H1 (cell line): ENCODE results near the gene PDLIM3. TPM values are rescaled to one million over a fixed set of nuclear protein-coding genes. Genes with fewer than 3 reads are reported as not detected.

Experiments
- CTCF ChIA-PET: fragments of 300-600 bp; sonication (Branson Sonifier 250); formaldehyde crosslinking; loops from one replicate; lab custom pipeline; 2021; ENCODE audit not compliant: partially characterized antibody; lab: Charles Lee
- POLR2A ChIA-PET: fragments of 300-600 bp; sonication (Branson Sonifier 250); formaldehyde crosslinking; loops from one replicate; lab custom pipeline; 2021; ENCODE audit warnings: inconsistent platforms; ENCODE audit not compliant: partially characterized antibody; lab: Charles Lee
- DNase-seq, 2 experiments: peaks; one replicate each; pipeline versions ENCODE4 v3.0.0 to v3.0.0-alpha.2; 2010 to 2022; ENCODE audit warnings: low spot score in 2 of 2, low read depth in 1 of 2, mixed read lengths in 1 of 2
- FAIRE-seq: peaks from 2 replicates; lab custom pipeline; 2011; peaks lifted over from hg19 to GRCh38; lab: Jason Lieb, UNC
- H2AFZ ChIP-seq: 2 replicates; pipeline ENCODE4 v1.8.1; 2012; ENCODE audit warnings: low read length, inconsistent platforms
- H2AK5ac ChIP-seq: 2 replicates; pipeline ENCODE4 v1.6.1; 2013; ENCODE audit warnings: low read depth, low read length
- H2BK120ac ChIP-seq: replicated peaks from 2 replicates; pipeline ENCODE3; 2013; ENCODE audit warnings: low read depth, low read length, inconsistent platforms
- H2BK12ac ChIP-seq: 2 replicates; pipeline ENCODE4 v1.6.1; 2013; ENCODE audit warnings: low read depth, low read length
- H2BK15ac ChIP-seq: 2 replicates; pipeline ENCODE4 v1.6.1; 2013; ENCODE audit warnings: low read length
- H2BK20ac ChIP-seq: 2 replicates; pipeline ENCODE4 v1.6.1; 2013; ENCODE audit warnings: low read length
- H2BK5ac ChIP-seq: 2 replicates; pipeline ENCODE4 v1.6.1; 2013; ENCODE audit warnings: low read depth, low read length
- H3K14ac ChIP-seq: 2 replicates; pipeline ENCODE4 v1.6.1; 2013; ENCODE audit warnings: inconsistent platforms; ENCODE audit not compliant: insufficient read length
- H3K18ac ChIP-seq: 2 replicates; pipeline ENCODE4 v1.6.1; 2013; ENCODE audit warnings: low read length; ENCODE audit errors: extremely low read depth
- H3K23ac ChIP-seq: 2 replicates; pipeline ENCODE4 v1.6.1; 2013; ENCODE audit warnings: inconsistent platforms; ENCODE audit not compliant: insufficient read length
- H3K23me2 ChIP-seq: 2 replicates; pipeline ENCODE4 v1.6.1; 2013; ENCODE audit warnings: low read depth, low read length
- H3K27ac ChIP-seq: 2 replicates; pipeline ENCODE4 v1.6.1; 2011; ENCODE audit warnings: low read depth, low read length, inconsistent platforms
- H3K27me3 ChIP-seq, 4 experiments: replicated peaks in 1 of 4; 1 replicate in 1 of 4; 2 replicates in 3 of 4; pipeline versions ENCODE4 v1.6.1 to v1.8.1; 2011 to 2013; ENCODE audit warnings: low read length in 3 of 4, mild to moderate bottlenecking in 3 of 4, inconsistent platforms in 2 of 4, mixed read lengths in 2 of 4, moderate library complexity in 1 of 4; ENCODE audit not compliant: control insufficient read depth in 3 of 4, insufficient read depth in 3 of 4; ENCODE audit errors: extremely low read depth in 1 of 4
- H3K36me3 ChIP-seq, 4 experiments: 2 replicates each; pipeline versions ENCODE4 v1.6.1 to v1.8.1; 2011 to 2013; ENCODE audit warnings: mild to moderate bottlenecking in 4 of 4, low read length in 3 of 4, moderate library complexity in 2 of 4, control low read depth in 1 of 4, inconsistent platforms in 1 of 4; ENCODE audit not compliant: insufficient read depth in 4 of 4, control insufficient read depth in 2 of 4
- H3K4ac ChIP-seq: replicated peaks from 2 replicates; pipeline ENCODE3; 2013; ENCODE audit warnings: low read length, low read depth, mixed read lengths, inconsistent platforms; ENCODE audit not compliant: insufficient read length
- H3K4me1 ChIP-seq, 4 experiments: replicated peaks in 1 of 4; 1 replicate in 1 of 4; 2 replicates in 3 of 4; pipeline versions ENCODE4 v1.6.1 to v1.8.1; 2011 to 2013; ENCODE audit warnings: low read length in 3 of 4, inconsistent platforms in 2 of 4, mixed read lengths in 1 of 4; ENCODE audit not compliant: insufficient read depth in 4 of 4, control insufficient read depth in 3 of 4
- H3K4me2 ChIP-seq, 2 experiments: 2 replicates each; pipeline versions ENCODE4 v1.6.1 to v1.8.1; 2011 to 2013; ENCODE audit warnings: low read depth in 2 of 2, low read length in 2 of 2, control low read depth in 1 of 2, inconsistent platforms in 1 of 2, mild to moderate bottlenecking in 1 of 2; ENCODE audit not compliant: insufficient read depth in 1 of 2
- H3K4me3 ChIP-seq, 4 experiments: fragments of 200-600, 300-600 bp in 1 of 4; sonication (generic), shearing (Covaris generic), sonication (Bioruptor Twin) in 1 of 4; 2 replicates each; pipeline versions ENCODE4 v1.5.1 to v1.8.1; 2011 to 2016; ENCODE audit warnings: low read length in 4 of 4, low read depth in 3 of 4, control low read depth in 2 of 4, inconsistent platforms in 2 of 4, mild to moderate bottlenecking in 2 of 4, mixed read lengths in 1 of 4, moderate library complexity in 1 of 4; ENCODE audit not compliant: insufficient read depth in 2 of 4; ENCODE audit errors: extremely low read depth in 1 of 4
- H3K56ac ChIP-seq: replicated peaks from 2 replicates; pipeline ENCODE3; 2013; ENCODE audit warnings: low read depth, mild to moderate bottlenecking, mixed read lengths, low read length, inconsistent platforms; ENCODE audit not compliant: insufficient read length
- H3K79me1 ChIP-seq: 2 replicates; pipeline ENCODE4 v1.6.1; 2013; ENCODE audit warnings: low read depth, low read length, control low read depth
- H3K79me2 ChIP-seq, 2 experiments: 2 replicates each; pipeline versions ENCODE4 v1.6.1 to v1.8.1; 2012 to 2013; ENCODE audit warnings: low read length in 2 of 2, mild to moderate bottlenecking in 2 of 2, inconsistent platforms in 1 of 2; ENCODE audit not compliant: insufficient read depth in 2 of 2, control insufficient read depth in 1 of 2
- H3K9ac ChIP-seq, 4 experiments: replicated peaks in 1 of 4; 1 replicate in 1 of 4; 2 replicates in 3 of 4; pipeline versions ENCODE4 v1.6.1 to v1.8.1; 2011 to 2013; ENCODE audit warnings: low read depth in 3 of 4, low read length in 3 of 4, control low read depth in 2 of 4, mild to moderate bottlenecking in 2 of 4, moderate library complexity in 2 of 4, inconsistent platforms in 1 of 4; ENCODE audit errors: extremely low read depth in 1 of 4
- H3K9me3 ChIP-seq, 2 experiments: 2 replicates each; pipeline versions ENCODE4 v1.6.1 to v1.8.1; 2012 to 2013; ENCODE audit warnings: mild to moderate bottlenecking in 2 of 2, moderate library complexity in 2 of 2, control low read depth in 1 of 2, inconsistent platforms in 1 of 2, low read depth in 1 of 2, low read length in 1 of 2, mixed read lengths in 1 of 2; ENCODE audit not compliant: insufficient read depth in 2 of 2
- H4K20me1 ChIP-seq, 2 experiments: replicated peaks in 1 of 2; 2 replicates each; pipeline versions ENCODE3 to v1.8.1; 2011 to 2013; ENCODE audit warnings: inconsistent platforms in 2 of 2, low read length in 2 of 2, mild to moderate bottlenecking in 1 of 2; ENCODE audit not compliant: insufficient read depth in 2 of 2, control insufficient read depth in 1 of 2
- H4K5ac ChIP-seq: 2 replicates; pipeline ENCODE4 v1.6.1; 2013; ENCODE audit warnings: low read length, low read depth, mixed read lengths, inconsistent platforms; ENCODE audit not compliant: insufficient read length
- H4K8ac ChIP-seq: 2 replicates; pipeline ENCODE4 v1.8.0; 2013; ENCODE audit warnings: mild to moderate bottlenecking, moderate library complexity, low read length, inconsistent platforms; ENCODE audit not compliant: insufficient read depth; ENCODE audit errors: extremely low read depth
- H4K91ac ChIP-seq: replicated peaks from 2 replicates; pipeline ENCODE3; 2013; ENCODE audit warnings: low read length, mixed read lengths, inconsistent platforms; ENCODE audit not compliant: insufficient read length
- CREB1 ChIP-seq: IDR thresholded peaks from 2 replicates; pipeline ENCODE4 v1.6.1; 2012; ENCODE audit warnings: inconsistent platforms
- HDAC2 ChIP-seq, 2 experiments: fragments of 300-600 bp in 1 of 2; sonication (generic) in 1 of 2; IDR thresholded peaks; 2 replicates each; pipeline ENCODE4 v1.6.1; 2011 to 2012; ENCODE audit warnings: low read depth in 2 of 2, low read length in 2 of 2, mild to moderate bottlenecking in 2 of 2, moderate library complexity in 2 of 2, borderline replicate concordance in 1 of 2, inconsistent platforms in 1 of 2
- KDM4A ChIP-seq: IDR thresholded peaks from one replicate; pipeline ENCODE4 v1.7.1; 2012; ENCODE audit warnings: low read depth, mild to moderate bottlenecking, moderate library complexity, low read length, inconsistent platforms; ENCODE audit not compliant: severe bottlenecking
- MAFK ChIP-seq: IDR thresholded peaks from 2 replicates; pipeline ENCODE4 v1.6.1; 2012; ENCODE audit warnings: low read depth, mild to moderate bottlenecking, improper control_type of control experiment, low read length
- SIN3A ChIP-seq, 2 experiments: IDR thresholded peaks in 1 of 2; conservative IDR thresholded peaks in 1 of 2; 2 replicates each; pipeline ENCODE4 v1.6.1; 2011 to 2012; ENCODE audit warnings: low read length in 2 of 2, improper control_type of control experiment in 1 of 2, low read depth in 1 of 2, mild to moderate bottlenecking in 1 of 2
- TCF12 ChIP-seq: IDR thresholded peaks from 2 replicates; pipeline ENCODE4 v1.6.1; 2011; ENCODE audit warnings: low read depth, mild to moderate bottlenecking, low read length
- USF2 ChIP-seq: IDR thresholded peaks from 2 replicates; pipeline ENCODE4 v1.6.1; 2011; ENCODE audit warnings: low read length, improper control_type of control experiment
- WGBS, 2 experiments: shearing (Covaris generic) in 1 of 2; methylation state at CpG; one replicate each; pipeline versions ENCODE4 v1.1.6 to v1.1.7; 2013 to 2015; ENCODE audit warnings: low lambda C conversion rate in 2 of 2, mixed read lengths in 2 of 2, inconsistent platforms in 1 of 2, low coverage in 1 of 2, missing lambda C conversion rate in 1 of 2; ENCODE audit not compliant: insufficient replicate concordance in 2 of 2, insufficient coverage in 1 of 2, insufficient read length in 1 of 2; ENCODE audit errors: extremely low coverage in 1 of 2, missing lambda C conversion rate in 1 of 2; 5-methylcytosine and 5-hydroxymethylcytosine counted together
- polyA plus RNA-seq, 7 experiments: library from polyadenylated mRNA; depleted of rRNA in 3 of 7; stranded (reverse) in 5 of 7; unstranded in 2 of 7; fragments of >200 nt in 5 of 7; fragments of 200-250 nt in 2 of 7; gene quantifications; 1 replicate in 5 of 7; 2 replicates in 1 of 7; 4 replicates in 1 of 7; pipeline versions ENCODE4 v1.2.1 to v1.2.3, GENCODE V29; 2011 to 2013; ENCODE audit warnings: missing spikeins in 2 of 7, mixed read lengths in 2 of 7
- total RNA-seq: library from RNA; stranded (reverse); fragmentation: NEBNext Ultra II Directional; extraction: Animal tissue kit (Norgen Biotek cat#: 25700); gene quantifications from 2 replicates; pipeline ENCODE4 v1.2.1, GENCODE V29; 2021

PDLIM3 gene
- total and polyA plus RNA-seq, 2 of the 8 experiments (the other 6 are each of a cell fraction or from before 2014, with no cell fraction given): 7.6 to 8.1 TPM

GRCh38 chr4:185529413-185529812 lies 5.9 kb downstream of the PDLIM3 start:
- H2AFZ ChIP-seq: no peak overlapping the region
- 89% methylated on average over 8 of the region's 8 CpGs; no CpG with 5 or more reads in 1 of the 2 experiments for WGBS, 2 experiments
- no peak for TF ChIP-seq SIN3A (conservative IDR thresholded peaks at IDR 0.05 in 1 of 2, IDR thresholded peaks at IDR 0.05 in 1 of 2; ENCODE audit: low read depth in 1 of 2, low read length in 2 of 2)
- TF ChIP-seq TCF12: no peak
- no peak for TF ChIP-seq KDM4A
- TF ChIP-seq MAFK: no peak
- TF ChIP-seq HDAC2 (IDR thresholded peaks at IDR 0.05; ENCODE audit: borderline replicate concordance in 1 of 2, low read depth in 2 of 2, low read length in 2 of 2): no peak
- TF ChIP-seq USF2: no peak
- TF ChIP-seq CREB1: no peak
- TF ChIP-seq, all 59 proteins: peak for 0
- Histone ChIP-seq H2BK120ac (no peak overlapping the region), H2BK15ac (no peak overlapping the region), H4K20me1 (no peaks in the 10 kb centered on the region), H3K27ac (no peak overlapping the region), H2AK5ac (no peak overlapping the region), H2BK5ac (no peak overlapping the region), H4K8ac (no peak overlapping the region), H3K27me3 (peaks cover 0 to 5% (median 0%) of the 10 kb centered on the region in 4 experiments; a peak in 2 of 7 replicates), H2BK12ac (no peak overlapping the region), H4K5ac (no peak overlapping the region), H3K23ac (no peak overlapping the region), H3K4ac (no peak overlapping the region), H3K9ac (no peak overlapping the region), H3K79me1 (no peaks in the 10 kb centered on the region), H3K14ac (no peak overlapping the region), H3K36me3 (no peaks in the 10 kb centered on the region), H3K23me2 (no peaks in the 10 kb centered on the region), H3K56ac (no peak overlapping the region), H2BK20ac (no peak overlapping the region), H4K91ac (no peak overlapping the region), H3K4me3 (no peak overlapping the region), H3K9me3 (no peaks in the 10 kb centered on the region), H3K4me2 (no peak overlapping the region), H3K79me2 (no peaks in the 10 kb centered on the region), H3K18ac (no peak overlapping the region), H3K4me1 (no peaks in the 10 kb centered on the region)
- ChIA-PET CTCF (interaction anchor here (0.7 kb wide), 1 partner anchor 67 kb away, joined by 3 read pairs; no protein-coding TSS in a partner anchor), POLR2A (interaction anchor here (1.5 kb wide), 1 partner anchor 13 kb away, joined by 4 read pairs; no protein-coding TSS in a partner anchor)
- no peak for FAIRE-seq
- no peak for DNase-seq
